H1 (cell line): ENCODE data around the gene CRYBB1. TPM values are rescaled to one million over a fixed set of nuclear protein-coding genes. Genes with fewer than 3 reads are reported as not detected.
A peak's percentile ranks its signal among the peaks of the same experiment; 100 is the strongest.

Source experiments
- ASH2L ChIP-seq: fragments of 200-600, 300-600 bp; sonication (generic); IDR thresholded peaks from one replicate; pipeline ENCODE4 v1.7.1; 2017; ENCODE audit warnings: low read length
- ATF2 ChIP-seq: IDR thresholded peaks from 2 replicates; pipeline ENCODE4 v1.6.1; 2012; ENCODE audit warnings: low read length, inconsistent platforms
- ATF3 ChIP-seq: IDR thresholded peaks from 2 replicates; pipeline ENCODE4 v1.6.1; 2011; ENCODE audit warnings: low read depth, mild to moderate bottlenecking, low read length; ENCODE audit not compliant: insufficient read depth
- BCL11A ChIP-seq, 2 experiments: IDR thresholded peaks; one replicate each; pipeline ENCODE4 v1.6.1; 2011; ENCODE audit warnings: low read depth in 2 of 2, low read length in 2 of 2, mild to moderate bottlenecking in 2 of 2
- BRCA1 ChIP-seq: IDR thresholded peaks from 2 replicates; pipeline ENCODE4 v1.6.1; 2012; ENCODE audit warnings: low read depth, low read length, improper control_type of control experiment
- CEBPB ChIP-seq: IDR thresholded peaks from 2 replicates; pipeline ENCODE4 v1.6.1; 2012; ENCODE audit warnings: low read depth, low read length
- E2F6 ChIP-seq: IDR thresholded peaks from 2 replicates; pipeline ENCODE4 v1.6.1; 2012; ENCODE audit warnings: inconsistent platforms
- EP300 ChIP-seq, 2 experiments: IDR thresholded peaks; 1 replicate in 1 of 2; 2 replicates in 1 of 2; pipeline ENCODE4 v1.6.1; 2011 to 2012; ENCODE audit warnings: low read depth in 2 of 2, low read length in 2 of 2, mild to moderate bottlenecking in 2 of 2, borderline replicate concordance in 1 of 2, inconsistent platforms in 1 of 2, moderate library complexity in 1 of 2
- GABPA ChIP-seq: IDR thresholded peaks from 2 replicates; pipeline ENCODE4 v1.6.1; 2011; ENCODE audit warnings: mild to moderate bottlenecking, low read length, moderate library complexity, borderline replicate concordance; ENCODE audit not compliant: insufficient read depth
- GTF2F1 ChIP-seq: IDR thresholded peaks from 2 replicates; pipeline ENCODE4 v1.6.1; 2012; ENCODE audit warnings: low read depth, low read length, improper control_type of control experiment, borderline replicate concordance
- KDM1A ChIP-seq: fragments of 200-600, 300-600 bp; sonication (generic); IDR thresholded peaks from 2 replicates; pipeline ENCODE4 v1.7.1; 2016; ENCODE audit warnings: mild to moderate bottlenecking, low read length, borderline replicate concordance
- KDM4A ChIP-seq: IDR thresholded peaks from one replicate; pipeline ENCODE4 v1.7.1; 2012; ENCODE audit warnings: low read depth, mild to moderate bottlenecking, moderate library complexity, low read length, inconsistent platforms; ENCODE audit not compliant: severe bottlenecking
- MAX ChIP-seq: IDR thresholded peaks from 2 replicates; pipeline ENCODE4 v1.6.1; 2012; ENCODE audit warnings: inconsistent platforms
- POLR2A ChIP-seq, 2 experiments: IDR thresholded peaks; 1 replicate in 1 of 2; 2 replicates in 1 of 2; pipeline ENCODE4 v1.6.1; 2011; ENCODE audit warnings: low read depth in 2 of 2, low read length in 2 of 2, mild to moderate bottlenecking in 2 of 2; ENCODE audit errors: control extremely low read depth in 1 of 2
- SIRT6 ChIP-seq: IDR thresholded peaks from one replicate; pipeline ENCODE4 v1.7.1; 2012; ENCODE audit warnings: low read length, inconsistent platforms
- TAF7 ChIP-seq: optimal IDR thresholded peaks from 2 replicates; pipeline ENCODE3; 2011; ENCODE audit warnings: low read depth, mild to moderate bottlenecking, inconsistent platforms, low read length, moderate library complexity, borderline replicate concordance
- TEAD4 ChIP-seq: IDR thresholded peaks from 2 replicates; pipeline ENCODE4 v1.6.1; 2012; ENCODE audit warnings: low read depth, low read length, inconsistent platforms, mixed read lengths
- USF2 ChIP-seq: IDR thresholded peaks from 2 replicates; pipeline ENCODE4 v1.6.1; 2011; ENCODE audit warnings: low read length, improper control_type of control experiment
- ZNF274 ChIP-seq: IDR thresholded peaks from 2 replicates; pipeline ENCODE4 v1.7.0; 2012; ENCODE audit warnings: low read length, borderline replicate concordance; ENCODE audit errors: extremely low read depth
- polyA plus RNA-seq, 7 experiments: library from polyadenylated mRNA; depleted of rRNA in 3 of 7; stranded (reverse) in 5 of 7; unstranded in 2 of 7; fragments of >200 nt in 5 of 7; fragments of 200-250 nt in 2 of 7; gene quantifications; 1 replicate in 5 of 7; 2 replicates in 1 of 7; 4 replicates in 1 of 7; pipeline versions ENCODE4 v1.2.1 to v1.2.3, GENCODE V29; 2011 to 2013; ENCODE audit warnings: missing spikeins in 2 of 7, mixed read lengths in 2 of 7
- total RNA-seq: library from RNA; stranded (reverse); fragmentation: NEBNext Ultra II Directional; extraction: Animal tissue kit (Norgen Biotek cat#: 25700); gene quantifications from 2 replicates; pipeline ENCODE4 v1.2.1, GENCODE V29; 2021

The CRYBB1 gene
- total and polyA plus RNA-seq, 2 of the 8 experiments (the other 6 are each of a cell fraction or from before 2014, with no cell fraction given): 1.7 to 6.0 TPM

GRCh38 chr22:26589845-26590736, 27.7 kb downstream of the CRYBB1 start, which contains the start of gene TPST2 (continued):
- no peak for TF ChIP-seq GTF2F1
- TF ChIP-seq ASH2L: no peak
- peak; percentile 14; the same call in 1 of the 2 replicates for TF ChIP-seq MAX
- TF ChIP-seq ATF3: no peak
- TF ChIP-seq KDM1A: peak; percentile 98
- no peak for TF ChIP-seq SIRT6
- TF ChIP-seq EP300 (IDR thresholded peaks at IDR 0.05; ENCODE audit: borderline replicate concordance in 1 of 2, low read depth in 2 of 2, low read length in 2 of 2): peak in 1 of 2 experiments; percentile 30; a peak in 1 of 3 replicates
- peak; percentile 39 for TF ChIP-seq KDM4A
- TF ChIP-seq ATF2: no peak
- TF ChIP-seq POLR2A (IDR thresholded peaks at IDR 0.05; ENCODE audit: control extremely low read depth in 1 of 2, low read depth in 2 of 2, low read length in 2 of 2): no peak; a peak in 1 of 3 replicates
- TF ChIP-seq BRCA1: no peak
- no peak for TF ChIP-seq BCL11A (IDR thresholded peaks at IDR 0.05; ENCODE audit: low read depth in 2 of 2, low read length in 2 of 2)
- TF ChIP-seq TEAD4: no peak
- TF ChIP-seq TAF7: peak; percentile 12
- no peak for TF ChIP-seq ZNF274
- TF ChIP-seq USF2: no peak
- TF ChIP-seq GABPA: no peak
- TF ChIP-seq CEBPB: no peak
- TF ChIP-seq E2F6: no peak
